Esophagus muscularis mucosa (tissue), 4 donors: ENCODE measurements around the gene MIOX. TPM values are rescaled to one million over a fixed set of nuclear protein-coding genes. Genes with fewer than 3 reads are reported as not detected.
A peak's percentile ranks its signal among the peaks of the same experiment; 100 is the strongest.

ENCODE experiments used
- DNase-seq: peaks from one replicate; pipeline ENCODE4 v3.0.0-alpha.2; 2017; ENCODE audit errors: extremely low spot score
- H3K27ac ChIP-seq, 4 donors: fragments of 200-600 bp; sonication (generic); replicated peaks in 1 of 4; 1 replicate in 3 of 4; 2 replicates in 1 of 4; pipeline ENCODE4 v1.5.1; 2016 to 2019; ENCODE audit warnings: mild to moderate bottlenecking in 1 of 4
- H3K27me3 ChIP-seq, 4 donors: fragments of 200-600 bp; sonication (generic); one replicate each; pipeline versions ENCODE4 v1.5.1 to v1.6.0; 2016 to 2019
- H3K36me3 ChIP-seq, 4 donors: fragments of 200-600 bp; sonication (generic); one replicate each; pipeline ENCODE4 v1.5.1; 2016 to 2019
- H3K4me1 ChIP-seq, 4 donors: fragments of 200-600 bp; sonication (generic); one replicate each; pipeline ENCODE4 v1.5.1; 2016 to 2019
- H3K4me3 ChIP-seq, 4 donors: fragments of 200-600 bp; sonication (generic); 1 replicate in 2 of 4; 2 replicates in 2 of 4; pipeline ENCODE4 v1.5.1; 2016 to 2019; ENCODE audit warnings: mild to moderate bottlenecking in 4 of 4, moderate library complexity in 1 of 4
- H3K9me3 ChIP-seq, 4 donors: fragments of 200-600 bp; sonication (generic); 1 replicate in 3 of 4; 2 replicates in 1 of 4; pipeline ENCODE4 v1.5.1; 2016 to 2019
- EP300 ChIP-seq: sonication (generic); formaldehyde crosslinking; IDR thresholded peaks from one replicate; pipeline ENCODE4 v1.6.1; 2017; ENCODE audit warnings: antibody characterized with exemption
- POLR2A ChIP-seq: fragments of 450-650 bp; IDR thresholded peaks from one replicate; pipeline ENCODE4 v1.6.1; 2017; ENCODE audit warnings: antibody characterized with exemption, moderate library complexity, mild to moderate bottlenecking, low read depth
- POLR2AphosphoS5 ChIP-seq, 2 donors: sonication (generic); formaldehyde crosslinking; IDR thresholded peaks; one replicate each; pipeline ENCODE4 v1.6.1; 2017; ENCODE audit warnings: antibody characterized with exemption in 2 of 2
- WGBS: methylation state at CpG from one replicate; pipeline ENCODE4 v1.1.5; 2018; 5-methylcytosine and 5-hydroxymethylcytosine counted together
- intact Hi-C: fragments of 100-400 bp; cut with DNase I; formaldehyde crosslinking; loops from one replicate; pipeline ENCODE4 v1.15.1; 2023
- total RNA-seq, 4 donors: library from RNA; depleted of rRNA; stranded (reverse); fragments of >200 nt; gene quantifications; one replicate each; pipeline versions ENCODE4 v1.1.0 to v1.2.1, GENCODE V29; 2016
- TF ChIP-seq, protein P1 (sequence below), 3 experiments: fragments of 200-600 bp in 2 of 3; fragments of 450-650 bp in 1 of 3; sonication (generic) in 2 of 3; IDR thresholded peaks; one replicate each; pipeline ENCODE4 v1.5.1; 2017 to 2019; ENCODE audit warnings: antibody characterized with exemption in 3 of 3, mild to moderate bottlenecking in 2 of 3, moderate library complexity in 1 of 3

MIOX gene
- total RNA-seq, 4 donors from 2014 or later, result not detected

DNA sequence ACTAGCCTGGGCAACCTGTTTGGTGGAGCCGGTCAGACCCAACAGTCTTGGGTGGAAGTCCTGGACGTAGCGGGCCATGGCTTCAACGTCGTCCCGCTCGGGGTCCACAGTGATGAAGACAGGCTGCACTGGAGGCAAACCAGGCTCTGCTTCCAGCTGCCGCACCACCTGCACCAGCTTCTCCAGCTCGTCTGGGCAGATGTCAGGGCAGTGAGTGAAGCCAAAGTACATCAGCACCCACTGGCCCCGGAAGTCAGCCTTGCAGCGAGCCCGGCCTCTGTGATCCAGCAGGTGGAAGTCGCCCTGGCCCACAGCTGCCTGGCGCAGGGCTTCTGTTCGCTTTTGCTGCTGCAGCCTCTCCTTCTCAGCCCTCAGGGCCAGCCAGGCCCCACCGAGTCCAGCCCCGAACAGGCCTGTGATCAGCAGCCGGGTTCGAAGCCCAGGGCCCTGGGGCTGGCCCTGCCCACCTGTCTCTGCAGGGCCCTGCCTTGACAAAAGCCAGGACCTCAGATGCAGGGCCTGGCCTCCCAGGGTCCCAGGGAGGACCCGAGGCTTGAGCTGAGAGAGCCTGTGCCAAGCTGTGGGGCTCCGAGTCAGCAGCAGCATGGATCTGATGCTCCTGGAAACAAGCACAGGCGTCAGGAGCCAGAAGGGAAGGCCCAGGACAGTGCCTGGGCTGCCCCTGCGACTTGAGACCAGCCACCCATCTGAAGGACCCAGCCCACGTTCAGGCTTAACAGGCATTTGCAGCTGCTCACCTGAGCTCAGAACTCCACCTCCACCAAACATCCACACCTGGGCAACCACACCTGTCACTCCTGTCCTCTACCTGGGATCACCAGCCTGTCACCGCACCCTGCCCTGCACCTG is 37.4 kb downstream of the MIOX start:
- no peak for DNase-seq
- Histone ChIP-seq H3K4me3 (peak overlapping the region; percentile 64 to 75 (median 68)), H3K27ac (no peak overlapping the region), H3K27me3 (peaks cover 0 to under 1% (median 0%) of the 10 kb centered on the region in 4 donors), H3K4me1 (peaks cover 21 to 47% (median 38%) of the 10 kb centered on the region in 4 donors), H3K9me3 (no peaks in the 10 kb centered on the region), H3K36me3 (peaks cover 25 to 52% (median 50%) of the 10 kb centered on the region in 4 donors)
- intact Hi-C loops, result loop anchor here (2.0 kb wide), 1 partner anchor 15 kb away; the partner anchor contains the start of gene NCAPH2
- WGBS, result 80% methylated on average over 18 of the region's 25 CpGs
- TF ChIP-seq, protein P1, sequence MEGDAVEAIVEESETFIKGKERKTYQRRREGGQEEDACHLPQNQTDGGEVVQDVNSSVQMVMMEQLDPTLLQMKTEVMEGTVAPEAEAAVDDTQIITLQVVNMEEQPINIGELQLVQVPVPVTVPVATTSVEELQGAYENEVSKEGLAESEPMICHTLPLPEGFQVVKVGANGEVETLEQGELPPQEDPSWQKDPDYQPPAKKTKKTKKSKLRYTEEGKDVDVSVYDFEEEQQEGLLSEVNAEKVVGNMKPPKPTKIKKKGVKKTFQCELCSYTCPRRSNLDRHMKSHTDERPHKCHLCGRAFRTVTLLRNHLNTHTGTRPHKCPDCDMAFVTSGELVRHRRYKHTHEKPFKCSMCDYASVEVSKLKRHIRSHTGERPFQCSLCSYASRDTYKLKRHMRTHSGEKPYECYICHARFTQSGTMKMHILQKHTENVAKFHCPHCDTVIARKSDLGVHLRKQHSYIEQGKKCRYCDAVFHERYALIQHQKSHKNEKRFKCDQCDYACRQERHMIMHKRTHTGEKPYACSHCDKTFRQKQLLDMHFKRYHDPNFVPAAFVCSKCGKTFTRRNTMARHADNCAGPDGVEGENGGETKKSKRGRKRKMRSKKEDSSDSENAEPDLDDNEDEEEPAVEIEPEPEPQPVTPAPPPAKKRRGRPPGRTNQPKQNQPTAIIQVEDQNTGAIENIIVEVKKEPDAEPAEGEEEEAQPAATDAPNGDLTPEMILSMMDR (IDR thresholded peaks at IDR 0.05), result no peak
- TF ChIP-seq POLR2AphosphoS5 (IDR thresholded peaks at IDR 0.05) (no peak), POLR2A (no peak)

DNA sequence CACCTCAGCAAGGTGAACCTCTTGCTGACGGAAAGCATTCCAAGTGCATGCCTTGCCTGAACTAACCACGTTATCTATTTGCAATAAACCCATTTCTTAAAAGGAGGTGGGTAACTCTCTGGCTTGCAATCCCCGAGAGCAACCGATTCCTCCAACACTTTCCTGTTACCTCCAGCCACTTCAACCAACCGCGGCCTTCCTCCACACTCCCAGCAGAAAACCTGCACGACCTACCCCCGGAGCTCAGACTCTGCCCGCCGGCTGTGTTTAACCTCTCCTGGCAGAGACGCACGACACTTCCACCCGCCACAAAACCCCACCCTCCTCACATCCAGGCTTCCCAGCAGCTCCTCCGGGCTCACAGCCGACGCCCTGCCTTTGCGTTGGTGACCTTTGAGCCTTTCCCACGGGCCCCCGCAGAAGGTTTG is 38.0 kb downstream of the MIOX start:
- TF ChIP-seq POLR2A (no peak), POLR2AphosphoS5 (IDR thresholded peaks at IDR 0.05) (no peak)
- Histone ChIP-seq H3K36me3 (peaks cover 21 to 45% (median 44%) of the 10 kb centered on the region in 4 donors), H3K27me3 (peaks cover 0 to 7% (median 0%) of the 10 kb centered on the region in 4 donors), H3K4me1 (peaks cover 21 to 54% (median 45%) of the 10 kb centered on the region in 4 donors), H3K4me3 (peak overlapping the region; percentile 64 to 75 (median 68)), H3K9me3 (no peaks in the 10 kb centered on the region), H3K27ac (peak overlapping the region; percentile 88 to 93 (median 90))
- 4% methylated on average over 16 of the region's 19 CpGs for WGBS
- DNase-seq, result no peak
- intact Hi-C loops, result loop anchor here (2.0 to 5.0 kb wide), 2 partner anchors 16 to 58 kb away; partner anchors contain the start of genes CHKB and NCAPH2

DNA sequence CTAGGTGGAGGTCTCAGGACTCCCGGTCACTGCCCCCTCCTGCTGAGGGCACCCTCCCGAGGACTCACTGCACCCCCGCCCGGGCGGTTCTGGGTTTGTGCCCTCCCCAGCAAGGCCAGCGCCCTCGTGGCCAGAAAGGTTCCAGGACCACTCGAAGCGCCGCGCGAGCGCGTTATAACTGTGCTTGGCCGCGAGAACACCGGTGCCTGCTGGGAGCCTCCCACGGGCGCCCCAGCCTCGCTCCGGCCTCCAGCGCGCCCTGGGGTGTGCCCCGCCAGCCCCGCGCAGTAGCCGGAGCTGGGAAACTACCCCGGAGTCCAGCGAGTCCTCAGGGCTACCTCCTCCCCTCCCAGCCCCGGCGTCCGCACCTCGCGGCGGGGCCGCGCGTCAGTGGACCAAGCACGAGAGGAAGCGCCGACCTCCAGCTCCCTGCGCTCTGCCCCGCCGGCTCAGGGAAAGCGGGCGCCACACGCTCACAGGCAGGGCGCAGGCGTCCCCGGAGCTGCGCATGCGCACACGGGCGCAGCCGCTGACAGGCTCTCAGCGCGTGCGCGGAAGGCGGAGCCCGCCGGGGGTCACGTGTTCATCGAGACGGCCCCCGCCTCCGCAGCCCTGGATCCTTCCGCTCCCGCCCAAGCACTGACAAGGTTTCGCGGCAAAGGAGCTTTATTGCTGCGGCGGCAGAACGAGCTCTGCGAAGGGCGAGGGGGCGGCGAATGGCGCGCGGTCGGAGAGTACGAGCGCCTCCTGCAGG is 38.6 kb downstream of the MIOX start, which contains the start of gene SCO2:
SCO2 (minus strand) TSS at position 495 of the 754 bp plus-strand sequence. CDS start 1,187 bp downstream, outside the sequence.
- 0% methylated on average over 44 of the region's 84 CpGs for WGBS
- Histone ChIP-seq H3K4me3 (peak within 1 kb of the TSS; percentile 64 to 75 (median 68)), H3K36me3 (peaks cover 21 to 39% (median 38%) of the 10 kb centered on the region in 4 donors), H3K27ac (peak within 1 kb of the TSS; percentile 88 to 93 (median 90)), H3K9me3 (no peaks in the 10 kb centered on the region), H3K4me1 (peaks cover 22 to 59% (median 51%) of the 10 kb centered on the region in 4 donors), H3K27me3 (peaks cover 0 to 13% (median 5%) of the 10 kb centered on the region in 4 donors)
- TF ChIP-seq EP300, result no peak
- TF ChIP-seq POLR2AphosphoS5 (IDR thresholded peaks at IDR 0.05), result peak; percentile 92 to 96
- TF ChIP-seq, protein P1 (IDR thresholded peaks at IDR 0.05), result peak; percentile 36 to 54 (median 43)
- peak; percentile 18 for TF ChIP-seq POLR2A
- peak; percentile 99 for DNase-seq
- intact Hi-C loops, result loop anchor here (2.0 to 5.0 kb wide), 2 partner anchors 16 to 57 kb away; partner anchors contain the start of genes CHKB and NCAPH2

DNA sequence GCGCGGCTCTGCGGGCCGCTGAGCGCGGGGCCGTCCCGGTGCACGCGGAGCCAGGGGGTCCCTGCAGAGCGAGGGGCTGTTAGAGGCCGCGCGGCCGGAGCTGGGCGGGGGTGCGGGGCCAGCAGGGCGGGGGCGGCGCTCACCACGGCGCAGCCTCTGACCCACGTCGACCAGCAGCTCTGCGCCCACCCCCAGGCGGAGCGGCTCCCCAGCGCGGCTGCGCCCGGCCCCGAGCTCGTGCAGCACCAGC is 39.1 kb downstream of the MIOX start:
- no peak for DNase-seq
- Histone ChIP-seq H3K27me3 (peaks cover 2 to 18% (median 7%) of the 10 kb centered on the region in 4 donors), H3K27ac (peak overlapping the region; percentile 88 to 93 (median 90)), H3K9me3 (no peaks in the 10 kb centered on the region), H3K4me1 (peaks cover 27 to 64% (median 56%) of the 10 kb centered on the region in 4 donors), H3K4me3 (peak overlapping the region; percentile 64 to 75 (median 68)), H3K36me3 (peaks cover 19 to 34% (median 34%) of the 10 kb centered on the region in 4 donors)
- TF ChIP-seq, protein P1 (IDR thresholded peaks at IDR 0.05), result no peak
- no peak for TF ChIP-seq POLR2A
- WGBS, result no CpG with 5 or more reads among the region's 33 CpGs
- intact Hi-C loops, result loop anchor here (2.0 to 5.0 kb wide), 2 partner anchors 17 to 57 kb away; partner anchors contain the start of genes CHKB and NCAPH2
